ENCODE measurements around the gene EZH2.

EZH2 gene

GRCh38 chr7:148772297-148773089 lies 111.6 kb downstream of the EZH2 start:
- DNase-seq (ENCODE audit: low read depth, low spot score) = no peak

DNA sequence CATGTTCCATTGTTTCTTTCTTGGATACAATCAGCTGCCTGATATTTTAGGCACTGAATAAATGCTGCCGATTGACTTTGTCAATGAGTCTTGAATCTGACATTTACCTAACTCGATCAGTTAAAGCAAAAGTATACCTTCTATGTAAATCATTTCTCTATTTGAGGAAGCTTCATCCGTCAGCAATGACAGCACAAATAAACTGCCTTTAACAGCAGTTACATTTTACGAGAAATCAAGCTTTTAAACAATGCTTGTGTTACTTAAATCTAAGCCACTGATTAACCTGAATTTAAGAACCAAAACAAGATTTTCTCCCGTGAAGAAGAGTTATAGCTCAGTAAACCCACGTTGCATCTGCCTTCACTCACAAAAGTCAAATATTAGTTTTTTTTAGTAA lies 114.1 kb downstream of the EZH2 start:
- DNase-seq (ENCODE audit: low read depth, low spot score) = no peak

GRCh38 chr7:148763622-148764021 lies 120.5 kb downstream of the EZH2 start:
- no peak for DNase-seq (ENCODE audit: low read depth, low spot score)

GRCh38 chr7:148761499-148762278 lies 122.4 kb downstream of the EZH2 start:
- DNase-seq (ENCODE audit: low read depth, low spot score) = no peak
